NT2/D1 (cell line): ENCODE results near the gene POLN.

Experiments used
- DNase-seq: peaks from one replicate; pipeline ENCODE4 v3.0.0-alpha.2; 2011; ENCODE audit warnings: low read depth, low spot score
- H3K27me3 ChIP-seq: 2 replicates; pipeline ENCODE4 v1.6.0; 2011; ENCODE audit warnings: mild to moderate bottlenecking; ENCODE audit not compliant: insufficient read length, insufficient read depth
- H3K36me3 ChIP-seq: 2 replicates; pipeline ENCODE4 v1.6.1; 2011; ENCODE audit warnings: mild to moderate bottlenecking, low read length, mixed read lengths; ENCODE audit not compliant: insufficient read depth, insufficient read length
- H3K4me1 ChIP-seq: 2 replicates; pipeline ENCODE4 v1.5.1; 2011; ENCODE audit not compliant: insufficient read depth, insufficient read length
- H3K4me3 ChIP-seq: 2 replicates; pipeline ENCODE4 v1.5.1; 2011; ENCODE audit warnings: low read depth; ENCODE audit not compliant: insufficient read length
- H3K9ac ChIP-seq: 2 replicates; pipeline ENCODE4 v1.6.0; 2011; ENCODE audit warnings: low read depth; ENCODE audit not compliant: insufficient read length
- H3K9me3 ChIP-seq: 2 replicates; pipeline ENCODE4 v1.5.1; 2011; ENCODE audit warnings: mild to moderate bottlenecking, low read length; ENCODE audit not compliant: insufficient read depth
- SUZ12 ChIP-seq: IDR thresholded peaks from 2 replicates; pipeline ENCODE4 v1.6.1; 2011; ENCODE audit not compliant: insufficient read length, insufficient read depth; ENCODE audit errors: extremely low read depth
- YY1 ChIP-seq: IDR thresholded peaks from 2 replicates; pipeline ENCODE4 v1.6.1; 2011; ENCODE audit not compliant: insufficient read length, insufficient read depth
- ZNF274 ChIP-seq: IDR thresholded peaks from 2 replicates; pipeline ENCODE4 v1.6.1; 2011; ENCODE audit warnings: mild to moderate bottlenecking, low read depth, low read length

The POLN gene

GRCh38 chr4:2256781-2257191, 14.9 kb upstream of the POLN start:
- Histone ChIP-seq H3K36me3 (peaks cover 38% of the 10 kb centered on the region), H3K9me3 (no peaks in the 10 kb centered on the region), H3K4me3 (no peak overlapping the region), H3K27me3 (peaks cover 4% of the 10 kb centered on the region), H3K9ac (no peak overlapping the region), H3K4me1 (peaks cover 17% of the 10 kb centered on the region)
- no peak for TF ChIP-seq SUZ12
- TF ChIP-seq ZNF274 = no peak
- TF ChIP-seq YY1 = no peak
- DNase-seq = no peak

DNA sequence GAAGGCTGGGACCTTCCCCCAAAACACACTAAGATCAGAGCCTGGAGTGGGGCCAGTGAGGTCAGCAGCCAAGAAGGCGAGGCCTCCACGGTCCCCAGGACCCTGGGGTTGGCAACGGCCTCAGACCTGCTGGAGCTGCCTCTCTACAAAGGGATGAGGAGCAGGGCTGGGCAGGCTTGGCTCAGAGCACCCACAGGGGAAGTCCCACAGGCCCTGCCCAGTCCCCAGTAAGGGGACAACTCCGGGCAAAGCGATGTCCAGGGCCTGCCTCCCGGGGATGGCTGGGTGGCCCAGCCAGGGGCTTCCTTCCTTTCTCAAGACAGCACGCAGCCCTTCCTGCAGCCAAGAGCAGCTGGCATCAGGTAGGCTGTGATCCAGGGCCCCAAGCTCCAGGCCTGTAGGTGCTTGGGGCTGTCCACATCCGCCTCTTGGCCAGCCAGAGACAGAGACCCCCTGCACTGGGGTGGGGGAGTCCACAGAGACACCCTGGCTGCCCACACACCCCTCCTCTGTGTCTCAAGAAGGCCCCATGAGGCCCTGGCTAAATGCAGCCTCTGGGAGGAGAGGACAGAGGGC, 14.3 kb upstream of the POLN start:
- peaks cover 41% of the 10 kb centered on the region for H3K36me3 ChIP-seq
- H3K4me3 ChIP-seq = no peak overlapping the region
- no peaks in the 10 kb centered on the region for H3K9me3 ChIP-seq
- peaks cover 4% of the 10 kb centered on the region for H3K27me3 ChIP-seq
- DNase-seq = no peak
- H3K4me1 ChIP-seq = peaks cover 17% of the 10 kb centered on the region
- H3K9ac ChIP-seq = no peak overlapping the region
- TF ChIP-seq SUZ12 (no peak), YY1 (no peak), ZNF274 (no peak)

GRCh38 chr4:2255501-2256155, 13.7 kb upstream of the POLN start:
- Histone ChIP-seq H3K4me3 (no peak overlapping the region), H3K9me3 (no peaks in the 10 kb centered on the region), H3K4me1 (peaks cover 17% of the 10 kb centered on the region), H3K27me3 (peaks cover under 1% of the 10 kb centered on the region), H3K9ac (no peak overlapping the region), H3K36me3 (peaks cover 46% of the 10 kb centered on the region)
- TF ChIP-seq YY1 (no peak), ZNF274 (no peak), SUZ12 (no peak)
- DNase-seq = no peak

DNA sequence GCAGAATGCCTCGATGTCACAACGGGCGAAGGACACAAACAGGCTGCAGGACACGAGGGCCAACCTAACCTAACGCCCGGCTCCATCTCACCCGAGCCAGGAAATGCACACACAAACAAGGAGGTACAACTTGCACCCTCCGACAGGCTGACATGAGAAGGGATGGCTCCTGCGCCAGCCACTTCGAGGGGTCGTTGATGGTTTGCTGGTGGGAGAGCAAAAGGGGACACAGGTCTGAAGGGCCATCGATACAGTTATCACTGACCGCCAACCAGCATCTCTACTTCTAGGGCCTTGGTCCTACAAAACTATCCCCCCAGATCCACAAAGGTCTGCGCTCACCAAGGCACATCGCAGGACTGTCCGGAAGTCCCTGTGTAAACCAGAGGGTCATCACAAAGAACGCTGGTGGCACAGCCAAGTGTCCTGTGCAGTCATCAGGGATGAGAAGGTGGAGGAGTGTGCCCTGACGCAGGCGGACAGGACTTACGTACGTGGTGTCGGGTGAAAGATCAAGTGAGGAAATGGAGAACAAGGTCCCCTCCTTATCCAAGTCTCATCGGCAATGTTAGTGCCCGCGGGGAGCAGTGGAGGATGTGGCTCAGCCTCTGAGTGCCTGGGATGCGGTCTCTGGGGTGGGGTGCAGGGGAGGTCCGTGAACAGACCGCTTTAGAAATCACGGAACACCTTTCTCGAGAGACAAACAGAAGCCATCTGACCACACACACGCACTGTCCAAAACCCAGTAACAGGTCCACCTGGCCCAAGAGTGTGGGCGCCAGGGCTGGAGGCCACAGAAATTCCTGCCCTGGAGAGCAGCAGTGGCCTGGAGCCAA, 13.0 kb upstream of the POLN start:
- H3K4me3 ChIP-seq = no peak overlapping the region
- peaks cover 13% of the 10 kb centered on the region for H3K4me1 ChIP-seq
- peaks cover 49% of the 10 kb centered on the region for H3K36me3 ChIP-seq
- H3K9me3 ChIP-seq = no peaks in the 10 kb centered on the region
- H3K9ac ChIP-seq = peak overlapping the region; percentile 1
- H3K27me3 ChIP-seq = no peaks in the 10 kb centered on the region
- DNase-seq = no peak
- TF ChIP-seq SUZ12 (no peak), ZNF274 (no peak), YY1 (no peak)

DNA sequence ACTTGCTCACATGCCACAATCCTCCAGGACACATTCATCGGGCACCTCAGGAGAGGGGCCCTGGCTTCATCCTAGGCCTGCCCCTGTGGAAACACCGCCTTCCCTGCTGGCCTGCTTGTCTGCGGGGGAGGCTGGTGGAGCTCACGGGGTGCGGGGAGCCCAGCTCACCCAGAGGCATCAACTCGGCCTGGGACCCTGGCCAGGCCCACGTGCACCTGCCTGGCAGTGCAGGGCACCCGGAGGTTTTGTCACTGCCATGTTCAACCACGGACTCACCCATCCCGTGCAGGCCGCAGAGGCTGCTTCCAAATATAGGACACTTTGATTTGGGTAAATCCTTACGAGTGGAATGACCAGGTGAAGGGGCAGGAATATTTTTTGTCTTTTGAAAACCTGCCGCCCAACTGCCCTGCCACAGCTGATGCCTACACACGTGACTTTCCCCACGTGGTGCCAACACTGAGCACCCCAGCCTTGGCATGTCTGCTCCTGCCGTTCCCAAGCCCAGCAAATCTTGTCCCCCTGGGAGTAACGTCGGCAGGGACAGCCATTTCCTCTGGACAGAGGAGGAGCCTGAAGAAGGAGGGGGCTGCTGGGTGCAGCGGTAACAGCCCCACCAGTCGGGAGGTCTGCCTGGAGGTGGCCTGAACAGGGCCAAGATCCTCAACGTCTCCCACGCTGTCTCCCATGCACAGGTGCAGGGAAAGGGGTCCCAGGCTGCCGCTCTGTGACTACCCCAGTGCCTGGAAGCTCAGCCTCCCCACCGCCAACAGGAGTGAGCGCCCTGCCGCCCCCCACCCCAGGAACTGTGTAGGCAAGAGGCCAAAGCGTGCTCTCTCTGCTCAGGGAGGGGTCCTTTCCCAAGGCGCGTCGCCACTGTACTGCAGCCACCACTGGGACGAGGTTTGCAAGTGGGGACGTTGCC, 11.5 kb upstream of the POLN start:
- H3K36me3 ChIP-seq = peaks cover 51% of the 10 kb centered on the region
- TF ChIP-seq ZNF274 = no peak
- no peak for TF ChIP-seq SUZ12
- TF ChIP-seq YY1 = no peak

GRCh38 chr4:2252530-2253091, 10.7 kb upstream of the POLN start:
- Histone ChIP-seq H3K27me3 (no peaks in the 10 kb centered on the region), H3K9ac (peak overlapping the region; percentile 36), H3K36me3 (peaks cover 43% of the 10 kb centered on the region), H3K4me1 (peaks cover 15% of the 10 kb centered on the region), H3K4me3 (no peak overlapping the region), H3K9me3 (no peaks in the 10 kb centered on the region)
- TF ChIP-seq YY1 (no peak), ZNF274 (no peak), SUZ12 (no peak)
- no peak for DNase-seq

More for the DNA sequence above, 11.5 kb upstream of the POLN start:
- Histone ChIP-seq H3K4me1 (peaks cover 12% of the 10 kb centered on the region), H3K4me3 (no peak overlapping the region), H3K9me3 (no peaks in the 10 kb centered on the region), H3K9ac (no peak overlapping the region), H3K27me3 (no peaks in the 10 kb centered on the region)
- DNase-seq = no peak
